Liver (tissue), 9 donors: ENCODE data around the gene SH3D19. TPM values are rescaled to one million over a fixed set of nuclear protein-coding genes. Genes with fewer than 3 reads are reported as not detected.

Source experiments
- DNase-seq: peaks from one replicate; pipeline ENCODE4 v3.0.0-alpha.2; 2017; ENCODE audit warnings: low spot score
- H3K27ac ChIP-seq, 2 donors: one replicate each; pipeline ENCODE4 v1.7.0; 2013; ENCODE audit warnings: inconsistent platforms in 2 of 2, low read length in 2 of 2, control low read depth in 1 of 2, low read depth in 1 of 2, mild to moderate bottlenecking in 1 of 2
- H3K27me3 ChIP-seq, 4 donors: one replicate each; pipeline versions ENCODE4 v1.6.1 to v1.7.0; 2013; ENCODE audit warnings: low read length in 3 of 4, inconsistent platforms in 1 of 4, mild to moderate bottlenecking in 1 of 4, moderate library complexity in 1 of 4; ENCODE audit not compliant: control insufficient read depth in 4 of 4, insufficient read depth in 4 of 4
- H3K36me3 ChIP-seq, 4 donors: one replicate each; pipeline versions ENCODE4 v1.6.1 to v1.7.0; 2013; ENCODE audit warnings: low read length in 3 of 4, mild to moderate bottlenecking in 3 of 4, low read depth in 1 of 4, moderate library complexity in 1 of 4; ENCODE audit not compliant: control insufficient read depth in 4 of 4, insufficient read depth in 3 of 4
- H3K4me1 ChIP-seq, 4 donors: one replicate each; pipeline versions ENCODE4 v1.6.1 to v1.7.0; 2013; ENCODE audit warnings: low read length in 3 of 4, mild to moderate bottlenecking in 3 of 4, moderate library complexity in 1 of 4; ENCODE audit not compliant: control insufficient read depth in 4 of 4, insufficient read depth in 4 of 4
- H3K4me3 ChIP-seq, 3 donors: one replicate each; pipeline versions ENCODE4 v1.6.1 to v1.7.0; 2013; ENCODE audit warnings: low read length in 3 of 3, control low read depth in 1 of 3, low read depth in 1 of 3, mild to moderate bottlenecking in 1 of 3
- H3K9ac ChIP-seq, 2 donors: one replicate each; pipeline ENCODE4 v1.7.0; 2013; ENCODE audit warnings: low read length in 2 of 2, mild to moderate bottlenecking in 2 of 2, moderate library complexity in 2 of 2, control low read depth in 1 of 2, low read depth in 1 of 2
- H3K9me3 ChIP-seq, 4 donors: one replicate each; pipeline versions ENCODE4 v1.6.1 to v1.7.0; 2013; ENCODE audit warnings: low read length in 3 of 4; ENCODE audit not compliant: control insufficient read depth in 4 of 4
- ATF3 ChIP-seq: IDR thresholded peaks from 2 replicates; pipeline ENCODE4 v1.6.1; 2016; ENCODE audit warnings: antibody characterized with exemption
- CTCF ChIP-seq: fragments of 150-350 bp; IDR thresholded peaks from 2 replicates; pipeline ENCODE4 v1.5.1; 2017; ENCODE audit warnings: improper control_type of control experiment, low read depth, low read length; ENCODE audit not compliant: missing input control
- EGR1 ChIP-seq, 2 donors: IDR thresholded peaks; 2 replicates each; pipeline ENCODE4 v1.6.1; 2016 to 2018; ENCODE audit warnings: antibody characterized with exemption in 2 of 2, low read depth in 2 of 2
- FOXA1 ChIP-seq: IDR thresholded peaks from 2 replicates; pipeline ENCODE4 v1.6.1; 2016; ENCODE audit warnings: antibody characterized with exemption
- FOXA2 ChIP-seq: IDR thresholded peaks from 2 replicates; pipeline ENCODE4 v1.6.1; 2016; ENCODE audit warnings: antibody characterized with exemption
- JUND ChIP-seq, 2 donors: IDR thresholded peaks; 2 replicates each; pipeline ENCODE4 v1.6.1; 2016; ENCODE audit warnings: antibody characterized with exemption in 2 of 2
- NR2F2 ChIP-seq: IDR thresholded peaks from 2 replicates; pipeline ENCODE4 v1.6.1; 2016; ENCODE audit warnings: antibody characterized with exemption
- TAF1 ChIP-seq: conservative IDR thresholded peaks from 2 replicates; pipeline ENCODE4 v1.6.1; 2016; ENCODE audit warnings: antibody characterized with exemption, mild to moderate bottlenecking
- ZBTB33 ChIP-seq: IDR thresholded peaks from 2 replicates; pipeline ENCODE4 v1.6.1; 2016; ENCODE audit warnings: antibody characterized with exemption
- WGBS: extraction: QIAGEN DNeasy Blood & Tissue Kit; methylation state at CpG from one replicate; pipeline ENCODE4 v1.1.7; 2013; 5-methylcytosine and 5-hydroxymethylcytosine counted together
- polyA plus RNA-seq, 2 donors: library from polyadenylated mRNA; stranded (reverse) in 1 of 2; unstranded in 1 of 2; fragments of 200-250 nt in 1 of 2; fragments of >200 nt in 1 of 2; fragmentation: Nextera tagmentation in 1 of 2; extraction: Ambion mirVana in 1 of 2; gene quantifications; one replicate each; pipeline versions ENCODE4 v1.2.1 to v1.2.3, GENCODE V29; 2013 to 2015
- total RNA-seq, 2 donors: library from RNA; depleted of rRNA; stranded (reverse); fragments of >200 nt; gene quantifications; one replicate each; pipeline ENCODE4 v1.2.3, GENCODE V29; 2014
- donor health status: healthy.
- donor health status: healthy.
- donor health status: healthy.
- donor health status: healthy.
- donor health status: healthy.

The SH3D19 gene
- total and polyA plus RNA-seq, 4 donors, result 11.0 to 22.2 (median 17.1) TPM

- Histone ChIP-seq H3K4me3 (no peak overlapping the region), H3K27me3 (no peaks in the 10 kb centered on the region), H3K27ac (no peak overlapping the region), H3K36me3 (peaks cover 0 to 3% (median 1%) of the 10 kb centered on the region in 4 donors), H3K9me3 (no peaks in the 10 kb centered on the region), H3K9ac (no peak overlapping the region), H3K4me1 (no peaks in the 10 kb centered on the region)
- WGBS, result 86% methylated on average over 2 of the region's 2 CpGs
- no peak for DNase-seq
- TF ChIP-seq ZBTB33, result no peak
- TF ChIP-seq NR2F2, result no peak
- TF ChIP-seq CTCF, result no peak
- TF ChIP-seq JUND (IDR thresholded peaks at IDR 0.05), result no peak
- TF ChIP-seq EGR1 (IDR thresholded peaks at IDR 0.05; ENCODE audit: low read depth in 2 of 2), result no peak
- TF ChIP-seq FOXA1, result no peak
Measured at GRCh38 chr4:151219948-151220347, 105.5 kb downstream of the SH3D19 start.

GRCh38 chr4:151219091-151219490, 106.3 kb downstream of the SH3D19 start:
- DNase-seq, result no peak

More at GRCh38 chr4:151219091-151219490, 106.3 kb downstream of the SH3D19 start:
- WGBS, result 96% methylated on average over 4 of the region's 4 CpGs
- H3K36me3 ChIP-seq, result peaks cover 0 to 3% (median 1%) of the 10 kb centered on the region in 4 donors
- TF ChIP-seq ZBTB33, result no peak
- TF ChIP-seq FOXA1, result no peak
- no peak for TF ChIP-seq CTCF
- no peak for TF ChIP-seq ATF3
- TF ChIP-seq FOXA2, result no peak
- no peak for TF ChIP-seq TAF1
- no peak overlapping the region for H3K4me3 ChIP-seq
- no peaks in the 10 kb centered on the region for H3K27me3 ChIP-seq
- H3K4me1 ChIP-seq, result no peaks in the 10 kb centered on the region
- H3K9ac ChIP-seq, result no peak overlapping the region
- no peak overlapping the region for H3K27ac ChIP-seq
- H3K9me3 ChIP-seq, result no peaks in the 10 kb centered on the region
